ENCODE data around the gene MFNG.
A peak's percentile ranks its signal among the peaks of the same experiment; 100 is the strongest.

Gene MFNG

GRCh38 chr22:37426706-37427134 is 59.5 kb downstream of the MFNG start:
- no peak overlapping the region for H2AFZ ChIP-seq (ENCODE audit: low read depth)
- H3K27ac ChIP-seq: no peak overlapping the region

GRCh38 chr22:37425800-37426705 is 60.1 kb downstream of the MFNG start:
- no peak overlapping the region for H3K9ac ChIP-seq
- H3K4me3 ChIP-seq (IDR thresholded peaks at IDR 0.05; ENCODE audit: insufficient read depth, low read depth, low read length): no peak overlapping the region
- TF ChIP-seq, protein P1, sequence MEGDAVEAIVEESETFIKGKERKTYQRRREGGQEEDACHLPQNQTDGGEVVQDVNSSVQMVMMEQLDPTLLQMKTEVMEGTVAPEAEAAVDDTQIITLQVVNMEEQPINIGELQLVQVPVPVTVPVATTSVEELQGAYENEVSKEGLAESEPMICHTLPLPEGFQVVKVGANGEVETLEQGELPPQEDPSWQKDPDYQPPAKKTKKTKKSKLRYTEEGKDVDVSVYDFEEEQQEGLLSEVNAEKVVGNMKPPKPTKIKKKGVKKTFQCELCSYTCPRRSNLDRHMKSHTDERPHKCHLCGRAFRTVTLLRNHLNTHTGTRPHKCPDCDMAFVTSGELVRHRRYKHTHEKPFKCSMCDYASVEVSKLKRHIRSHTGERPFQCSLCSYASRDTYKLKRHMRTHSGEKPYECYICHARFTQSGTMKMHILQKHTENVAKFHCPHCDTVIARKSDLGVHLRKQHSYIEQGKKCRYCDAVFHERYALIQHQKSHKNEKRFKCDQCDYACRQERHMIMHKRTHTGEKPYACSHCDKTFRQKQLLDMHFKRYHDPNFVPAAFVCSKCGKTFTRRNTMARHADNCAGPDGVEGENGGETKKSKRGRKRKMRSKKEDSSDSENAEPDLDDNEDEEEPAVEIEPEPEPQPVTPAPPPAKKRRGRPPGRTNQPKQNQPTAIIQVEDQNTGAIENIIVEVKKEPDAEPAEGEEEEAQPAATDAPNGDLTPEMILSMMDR (conservative IDR thresholded peaks at IDR 0.05; ENCODE audit: low read depth, low read length): no peak
- peak overlapping the region; percentile 49; the same call in 1 of the 2 replicates for H3K4me2 ChIP-seq
- H3K36me3 ChIP-seq (ENCODE audit: insufficient read depth): no peaks in the 10 kb centered on the region
- H3K79me2 ChIP-seq (ENCODE audit: insufficient read depth, low read depth): no peaks in the 10 kb centered on the region
- peaks cover 37% of the 10 kb centered on the region for H3K27me3 ChIP-seq (ENCODE audit: insufficient read depth, low read depth)
- peaks cover 15% of the 10 kb centered on the region for H3K4me1 ChIP-seq (ENCODE audit: low read depth, poor library complexity, severe bottlenecking)
- peak overlapping the region; percentile 16; the same call in 1 of the 2 replicates for H2AFZ ChIP-seq (ENCODE audit: low read depth)
- H3K27ac ChIP-seq: no peak overlapping the region
- H4K20me1 ChIP-seq (ENCODE audit: insufficient read depth): no peaks in the 10 kb centered on the region

More at GRCh38 chr22:37426706-37427134, 59.5 kb downstream of the MFNG start:
- TF ChIP-seq, protein P1 (conservative IDR thresholded peaks at IDR 0.05; ENCODE audit: low read depth, low read length): no peak
- Histone ChIP-seq H3K4me1 (ENCODE audit: low read depth, poor library complexity, severe bottlenecking) (peaks cover 19% of the 10 kb centered on the region), H3K9ac (no peak overlapping the region), H3K27me3 (ENCODE audit: insufficient read depth, low read depth) (peaks cover 37% of the 10 kb centered on the region), H3K36me3 (ENCODE audit: insufficient read depth) (no peaks in the 10 kb centered on the region), H3K4me2 (peak overlapping the region; percentile 49; the same call in 1 of the 2 replicates), H3K79me2 (ENCODE audit: insufficient read depth, low read depth) (no peaks in the 10 kb centered on the region), H4K20me1 (ENCODE audit: insufficient read depth) (no peaks in the 10 kb centered on the region), H3K4me3 (IDR thresholded peaks at IDR 0.05; ENCODE audit: insufficient read depth, low read depth, low read length) (no peak overlapping the region)

DNA sequence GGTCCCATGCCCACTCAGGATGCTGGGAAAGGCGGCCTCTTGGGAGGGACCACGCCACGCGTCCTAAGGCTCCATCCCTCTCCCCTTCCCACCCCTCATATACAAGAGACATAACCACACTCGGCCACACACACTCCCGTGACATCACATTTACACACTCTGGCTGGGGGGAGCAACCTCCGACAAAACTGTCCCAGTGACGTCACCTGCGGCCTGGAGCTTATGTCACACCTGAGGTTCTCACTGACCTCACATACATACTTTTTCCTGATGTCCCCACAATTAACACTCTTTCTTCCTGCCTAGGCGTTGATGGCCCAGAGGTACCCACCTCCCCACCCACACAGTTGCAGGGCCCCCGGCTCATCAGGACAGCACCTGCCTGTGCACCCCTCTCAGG is 60.8 kb downstream of the MFNG start:
- H3K27ac ChIP-seq: no peak overlapping the region
- no peak overlapping the region for H3K4me3 ChIP-seq (IDR thresholded peaks at IDR 0.05; ENCODE audit: insufficient read depth, low read depth, low read length)
- H3K9ac ChIP-seq: no peak overlapping the region
- peaks cover 15% of the 10 kb centered on the region for H3K4me1 ChIP-seq (ENCODE audit: low read depth, poor library complexity, severe bottlenecking)
- H3K27me3 ChIP-seq (ENCODE audit: insufficient read depth, low read depth): peaks cover 37% of the 10 kb centered on the region
- no peaks in the 10 kb centered on the region for H4K20me1 ChIP-seq (ENCODE audit: insufficient read depth)
- no peaks in the 10 kb centered on the region for H3K79me2 ChIP-seq (ENCODE audit: insufficient read depth, low read depth)
- H3K4me2 ChIP-seq: peak overlapping the region; percentile 49; the same call in 1 of the 2 replicates
- H2AFZ ChIP-seq (ENCODE audit: low read depth): no peak overlapping the region
- TF ChIP-seq, protein P1 (conservative IDR thresholded peaks at IDR 0.05; ENCODE audit: low read depth, low read length): no peak
- no peaks in the 10 kb centered on the region for H3K36me3 ChIP-seq (ENCODE audit: insufficient read depth)

DNA sequence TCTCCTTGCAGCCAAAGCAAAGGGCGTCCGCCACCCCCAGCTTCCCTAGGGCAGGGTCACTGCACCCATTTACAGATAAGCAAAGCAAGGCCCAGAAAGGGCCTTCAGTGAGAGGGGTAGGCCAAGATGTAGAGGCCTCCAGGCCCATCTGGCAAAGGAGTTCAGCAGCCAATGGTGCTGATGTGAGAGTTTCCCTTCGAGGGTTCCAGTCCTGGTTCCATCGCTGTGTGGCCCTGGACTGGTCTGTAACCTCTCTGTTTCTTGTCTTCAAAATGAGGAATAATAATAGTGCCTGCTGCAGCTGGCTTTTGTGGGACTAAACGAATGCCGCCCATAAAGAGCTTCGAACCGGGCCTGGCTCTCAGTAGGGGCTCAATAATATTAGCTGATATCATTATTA is 62.9 kb downstream of the MFNG start:
- H3K9ac ChIP-seq: no peak overlapping the region
- TF ChIP-seq, protein P1 (conservative IDR thresholded peaks at IDR 0.05; ENCODE audit: low read depth, low read length): no peak
- H3K27ac ChIP-seq: no peak overlapping the region
- H2AFZ ChIP-seq (ENCODE audit: low read depth): no peak overlapping the region
- H3K36me3 ChIP-seq (ENCODE audit: insufficient read depth): no peaks in the 10 kb centered on the region
- H3K4me1 ChIP-seq (ENCODE audit: low read depth, poor library complexity, severe bottlenecking): peaks cover 15% of the 10 kb centered on the region
- no peak overlapping the region for H3K4me2 ChIP-seq
- peaks cover 27% of the 10 kb centered on the region for H3K27me3 ChIP-seq (ENCODE audit: insufficient read depth, low read depth)
- H3K79me2 ChIP-seq (ENCODE audit: insufficient read depth, low read depth): no peaks in the 10 kb centered on the region
- H3K4me3 ChIP-seq (IDR thresholded peaks at IDR 0.05; ENCODE audit: insufficient read depth, low read depth, low read length): no peak overlapping the region
- no peaks in the 10 kb centered on the region for H4K20me1 ChIP-seq (ENCODE audit: insufficient read depth)
